DMS114 treated with DMSO at 0.1 percent for 48 hours (cell line): Measurements from ENCODE around the gene ERMAP.
"Not testable (repeated sequence)": the region's sequence is repeated elsewhere in the genome, so short reads cannot be mapped to it uniquely, and the experiment has no call there.

ENCODE experiments used
- DNase-seq: peaks from one replicate; lab custom pipeline; 2025; ENCODE audit not compliant: unreplicated experiment; lab: John Stamatoyannopoulos, UW

The ERMAP gene

GRCh38 chr1:42844592-42845140, 27.7 kb downstream of the ERMAP start:
- no peak for DNase-seq

GRCh38 chr1:42845193-42845592, 28.3 kb downstream of the ERMAP start:
- no peak for DNase-seq

GRCh38 chr1:42845866-42846256, 28.9 kb downstream of the ERMAP start:
- no peak for DNase-seq

GRCh38 chr1:42846257-42847110, 29.6 kb downstream of the ERMAP start, which contains the start of gene ZNF691:
ZNF691 (plus strand) TSS chr1:42846613; CDS start chr1:42849659, 3,046 bp downstream.
- peak; percentile 99 for DNase-seq

GRCh38 chr1:42847111-42847595, 30.2 kb downstream of the ERMAP start:
- DNase-seq = no peak

- DNase-seq = no peak
Measured at GRCh38 chr1:42847721-42848460, 31.0 kb downstream of the ERMAP start.

- DNase-seq = no peak
Measured at GRCh38 chr1:42848823-42849537, 32.1 kb downstream of the ERMAP start.

- DNase-seq = no peak
Measured at GRCh38 chr1:42849944-42850343, 33.0 kb downstream of the ERMAP start.

- DNase-seq = no peak
Measured at GRCh38 chr1:42851420-42851819, 34.5 kb downstream of the ERMAP start.

- DNase-seq = no peak
Measured at GRCh38 chr1:42851960-42852607, 35.2 kb downstream of the ERMAP start.

- DNase-seq = no peak
Measured at GRCh38 chr1:42852608-42852980, 35.7 kb downstream of the ERMAP start.

GRCh38 chr1:42853116-42853884, 36.4 kb downstream of the ERMAP start:
- DNase-seq = no peak

- not testable (repeated sequence) for DNase-seq
Measured at GRCh38 chr1:42856554-42856953, 39.6 kb downstream of the ERMAP start.

GRCh38 chr1:42859366-42859765, 42.4 kb downstream of the ERMAP start:
- DNase-seq = not testable (repeated sequence)

- no peak for DNase-seq
Measured at GRCh38 chr1:42860339-42861013, 43.6 kb downstream of the ERMAP start.

GRCh38 chr1:42861014-42861399, 44.1 kb downstream of the ERMAP start:
- DNase-seq = no peak

GRCh38 chr1:42866549-42866948, 49.6 kb downstream of the ERMAP start:
- DNase-seq = no peak

- DNase-seq = not testable (repeated sequence)
Measured at GRCh38 chr1:42868466-42868865, 51.5 kb downstream of the ERMAP start.

- not testable (repeated sequence) for DNase-seq
Measured at GRCh38 chr1:42869254-42869653, 52.3 kb downstream of the ERMAP start.
